HG03521 (cell line): ENCODE results near the gene RAPGEF5.

Experiments
- ATAC-seq: cut with Tn5 transposase; IDR thresholded peaks from one replicate; pipeline ENCODE4 v1.9.1; 2021; ENCODE audit warnings: mild to moderate bottlenecking, moderate library complexity; ENCODE audit not compliant: unreplicated experiment

Gene RAPGEF5

GRCh38 chr7:22269963-22270362 is 87.0 kb downstream of the RAPGEF5 start:
- ATAC-seq: no peak

- no peak for ATAC-seq
These were observed 88.0 kb downstream of the RAPGEF5 start for GRCh38 chr7:22268884-22269421.

GRCh38 chr7:22267930-22268615 is 88.9 kb downstream of the RAPGEF5 start:
- ATAC-seq: no peak

GRCh38 chr7:22262538-22262937 is 94.4 kb downstream of the RAPGEF5 start:
- ATAC-seq: no peak

DNA sequence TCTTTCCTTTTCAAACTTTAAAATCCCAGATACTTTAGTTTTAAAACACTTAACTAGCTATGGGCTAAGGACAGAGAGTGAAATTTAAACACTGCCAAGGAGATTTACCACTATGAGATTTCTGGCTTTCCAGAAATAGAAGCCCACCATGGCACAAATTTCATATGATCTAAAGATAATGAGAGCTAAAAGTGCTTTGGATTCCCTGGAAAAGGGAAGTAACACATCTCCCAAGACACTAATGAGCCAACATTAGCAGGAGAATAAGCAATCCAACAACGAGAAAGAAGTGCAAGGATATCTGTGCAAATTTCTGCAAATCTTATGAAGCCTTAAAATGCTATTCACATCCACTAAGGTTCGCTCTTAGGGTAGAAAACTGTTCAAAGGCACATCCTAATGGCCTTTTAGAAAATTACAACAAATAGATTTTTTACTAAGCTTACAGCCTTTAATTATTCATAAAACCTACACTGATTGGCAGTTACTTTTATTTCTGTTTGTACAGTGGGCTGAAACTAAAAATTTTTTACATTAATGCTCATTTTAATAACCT is 100.3 kb downstream of the RAPGEF5 start:
- ATAC-seq: no peak

GRCh38 chr7:22255834-22256233 is 101.1 kb downstream of the RAPGEF5 start:
- no peak for ATAC-seq

DNA sequence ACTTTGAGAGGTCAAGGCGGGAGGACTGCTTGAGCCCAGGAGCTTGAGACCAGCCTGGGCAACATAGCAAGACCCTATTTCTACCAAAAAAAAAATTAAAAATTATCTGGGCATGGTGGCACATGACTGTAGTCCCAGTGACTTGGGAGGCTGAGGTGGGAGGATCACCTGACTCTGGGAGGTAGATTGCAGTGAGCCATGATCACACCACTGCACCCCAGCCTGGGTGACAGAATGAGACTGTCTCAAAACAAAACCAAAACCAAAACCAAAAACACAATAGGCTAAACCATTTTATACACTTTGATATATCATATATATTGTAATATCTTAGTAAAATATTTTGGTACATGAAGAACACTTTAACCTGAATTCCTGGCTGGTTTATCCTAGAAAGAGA is 101.6 kb downstream of the RAPGEF5 start:
- no peak for ATAC-seq

GRCh38 chr7:22252936-22253536 is 103.9 kb downstream of the RAPGEF5 start:
- ATAC-seq: no peak

DNA sequence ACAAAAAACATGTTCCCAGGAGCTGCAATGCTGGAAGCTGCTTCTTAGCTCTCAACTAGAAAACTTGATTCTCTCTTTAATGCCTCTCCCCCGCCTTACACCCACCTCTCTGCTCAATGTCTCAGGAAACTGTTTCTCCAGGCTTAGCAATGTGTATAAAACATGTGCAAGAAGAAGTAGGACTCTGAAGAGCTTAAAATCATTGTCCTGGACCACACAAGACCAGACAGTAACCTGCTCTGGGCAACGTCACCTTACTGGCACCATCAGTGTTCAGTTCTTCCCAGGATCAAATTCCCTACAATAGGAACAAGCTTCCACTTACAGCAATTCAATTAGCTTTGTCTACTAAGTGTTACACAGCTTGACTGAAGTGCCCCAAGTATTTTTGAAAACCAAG is 104.9 kb downstream of the RAPGEF5 start:
- no peak for ATAC-seq

GRCh38 chr7:22251281-22251680 is 105.7 kb downstream of the RAPGEF5 start:
- no peak for ATAC-seq

- ATAC-seq: no peak
These were observed 106.6 kb downstream of the RAPGEF5 start for GRCh38 chr7:22250390-22250789.

DNA sequence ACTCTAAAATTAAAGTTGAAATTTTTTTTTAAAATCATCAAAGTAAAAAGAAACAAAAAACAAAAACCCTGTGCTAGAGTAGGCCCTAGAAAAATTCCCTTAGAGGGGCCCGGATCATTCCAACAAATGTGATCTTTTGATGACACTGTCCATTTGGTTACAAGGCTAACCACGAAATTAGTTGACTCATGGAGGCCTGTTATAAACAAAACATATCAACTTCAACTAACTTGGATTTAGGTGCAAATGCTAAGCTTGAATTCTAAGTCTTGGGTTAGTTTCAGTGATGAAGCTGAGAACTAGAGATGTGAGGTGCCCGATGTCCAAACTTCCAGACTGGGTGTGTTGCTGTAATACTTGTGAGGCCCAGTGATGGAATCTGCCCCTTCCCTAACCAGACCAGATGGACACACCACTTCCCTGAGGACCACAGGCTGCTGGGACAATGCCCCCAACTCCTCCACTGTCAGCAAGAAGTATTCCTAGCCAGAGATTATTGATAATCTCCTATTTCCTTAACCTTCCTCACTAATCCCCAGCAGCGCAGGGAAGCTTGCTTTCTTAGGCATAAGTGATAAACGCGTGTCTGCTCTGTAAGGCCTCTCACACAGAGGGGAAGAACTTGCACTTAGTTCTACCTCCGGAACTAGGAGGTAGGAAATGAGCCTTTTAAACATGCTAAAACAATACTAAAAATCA is 108.7 kb downstream of the RAPGEF5 start:
- ATAC-seq: no peak

GRCh38 chr7:22241805-22242390 is 115.1 kb downstream of the RAPGEF5 start:
- ATAC-seq: no peak

- no peak for ATAC-seq
These were observed 115.9 kb downstream of the RAPGEF5 start for GRCh38 chr7:22240904-22241571.

DNA sequence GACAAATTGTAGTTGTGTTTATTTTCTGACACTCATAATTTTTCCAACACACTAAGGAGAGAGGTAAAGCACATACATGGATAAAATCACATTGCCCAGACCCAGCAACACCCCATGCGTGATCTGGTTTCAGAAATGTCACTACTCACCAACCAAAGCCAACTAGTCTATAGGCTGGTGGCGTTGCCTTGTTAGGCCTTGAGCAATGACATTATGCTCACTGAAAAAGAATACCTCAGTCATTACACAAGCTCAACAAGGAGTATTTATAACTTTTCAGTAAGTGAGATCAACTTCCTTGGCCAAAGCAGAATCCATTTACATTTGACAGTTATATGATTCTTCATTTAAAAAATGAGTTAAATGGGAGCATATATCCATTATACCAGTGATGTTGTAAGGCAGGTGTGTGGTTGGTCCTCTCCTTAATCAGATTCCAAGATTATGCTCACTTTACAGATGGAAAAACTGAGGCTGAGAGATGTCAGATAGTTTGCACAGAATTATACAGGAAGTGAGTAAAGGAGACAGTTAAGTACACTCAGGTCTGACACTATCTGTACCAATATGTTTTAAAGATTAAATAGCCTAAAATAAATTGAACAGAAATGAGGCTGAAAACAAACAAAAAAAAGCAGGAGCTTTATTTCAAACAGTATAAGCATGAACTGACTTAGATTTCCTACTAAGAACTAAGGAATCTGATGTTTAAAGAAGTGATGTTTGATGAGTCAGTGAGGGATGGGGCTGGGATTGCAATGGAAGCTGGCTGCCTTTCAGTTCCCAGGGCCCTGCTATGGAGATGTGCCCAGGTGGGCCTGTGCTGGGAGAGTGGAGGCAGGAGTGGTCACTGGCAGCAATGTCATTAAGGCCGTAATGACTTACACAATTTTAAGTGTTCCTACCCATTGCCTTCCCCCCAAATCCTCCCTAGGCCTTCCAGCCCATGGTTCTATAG is 118.3 kb downstream of the RAPGEF5 start:
- ATAC-seq: no peak

- no peak for ATAC-seq
These were observed 121.8 kb downstream of the RAPGEF5 start for GRCh38 chr7:22235134-22235533.

- no peak for ATAC-seq
These were observed 122.7 kb downstream of the RAPGEF5 start for GRCh38 chr7:22234227-22234626.

GRCh38 chr7:22231806-22232205 is 125.1 kb downstream of the RAPGEF5 start:
- no peak for ATAC-seq

DNA sequence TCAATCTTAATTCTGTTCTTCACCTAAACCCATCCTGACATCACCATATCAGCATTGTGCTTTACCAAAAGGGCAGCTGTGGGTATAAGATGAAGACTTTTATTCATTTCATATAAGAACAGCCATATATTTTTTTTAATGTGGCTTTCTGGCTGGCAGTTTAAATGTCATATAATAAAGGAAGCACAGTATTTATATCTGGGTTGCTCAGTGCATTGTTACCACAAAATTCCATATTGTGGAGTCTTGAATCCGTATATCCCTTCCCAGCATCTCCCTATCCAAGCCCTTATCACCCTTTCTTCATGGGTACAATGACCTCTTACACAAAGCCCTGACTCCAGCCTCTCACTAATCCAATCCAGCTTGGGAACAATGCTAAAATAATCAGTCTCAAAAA is 125.8 kb downstream of the RAPGEF5 start:
- no peak for ATAC-seq

DNA sequence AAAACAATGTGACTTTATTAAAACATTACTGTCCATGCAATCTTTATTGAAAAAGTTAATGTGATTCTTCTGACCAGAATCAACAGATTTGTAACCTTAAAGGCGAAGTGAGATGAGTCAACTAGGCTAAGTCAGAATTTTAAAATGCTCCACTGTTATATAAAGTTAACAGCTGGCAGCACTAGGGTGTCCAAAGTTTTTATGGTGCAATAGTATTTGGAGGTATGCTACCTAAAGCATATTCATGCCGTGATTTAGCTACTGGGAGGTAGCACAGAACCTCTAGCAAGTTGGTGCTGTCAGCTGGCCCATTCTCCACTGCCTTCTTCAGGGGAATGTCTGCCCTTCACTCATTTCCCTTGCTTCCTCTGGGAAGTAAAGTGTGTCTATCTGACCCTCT is 126.7 kb downstream of the RAPGEF5 start:
- no peak for ATAC-seq
